OCI-LY1 (cell line): ENCODE data around the gene FOS.
"Not testable (repeated sequence)": the region's sequence is repeated elsewhere in the genome, so short reads cannot be mapped to it uniquely, and the experiment has no call there.

Source experiments
- EZH2 ChIP-seq: fragments of 200-600 bp; sonication (generic), shearing (Covaris generic); IDR thresholded peaks from 2 replicates; pipeline ENCODE4 v1.8.0; 2017; ENCODE audit warnings: borderline replicate concordance, mixed run types, mild to moderate bottlenecking, antibody characterized with exemption, low read length, moderate library complexity, mixed read lengths
- TF ChIP-seq, protein P1 (sequence below): fragments of 200-600 bp; sonication (generic), shearing (Covaris generic); IDR thresholded peaks from 2 replicates; pipeline ENCODE4 v1.5.1; 2017; ENCODE audit warnings: mild to moderate bottlenecking, antibody characterized with exemption, low read length, moderate library complexity, mixed read lengths

DNA sequence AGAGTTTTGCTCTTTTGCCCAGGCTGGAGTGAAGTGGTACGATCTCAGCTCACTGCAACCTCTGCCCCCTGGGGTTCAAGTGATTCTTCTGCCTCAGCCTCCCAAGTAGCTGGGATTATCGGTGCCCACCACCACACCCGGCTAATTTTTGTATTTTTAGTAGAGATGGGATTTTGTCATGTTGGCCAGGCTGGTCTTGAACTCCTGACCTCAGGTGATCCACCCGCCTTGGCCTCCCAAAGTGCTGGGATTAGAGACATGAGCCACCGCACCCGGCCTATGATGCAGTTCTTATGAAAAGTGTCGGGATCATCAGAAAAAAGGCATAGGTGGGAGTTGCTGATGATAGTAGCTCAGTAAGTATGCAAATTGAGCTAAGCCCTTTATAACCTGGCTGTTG, 30.4 kb downstream of the FOS start:
- TF ChIP-seq, protein P1, sequence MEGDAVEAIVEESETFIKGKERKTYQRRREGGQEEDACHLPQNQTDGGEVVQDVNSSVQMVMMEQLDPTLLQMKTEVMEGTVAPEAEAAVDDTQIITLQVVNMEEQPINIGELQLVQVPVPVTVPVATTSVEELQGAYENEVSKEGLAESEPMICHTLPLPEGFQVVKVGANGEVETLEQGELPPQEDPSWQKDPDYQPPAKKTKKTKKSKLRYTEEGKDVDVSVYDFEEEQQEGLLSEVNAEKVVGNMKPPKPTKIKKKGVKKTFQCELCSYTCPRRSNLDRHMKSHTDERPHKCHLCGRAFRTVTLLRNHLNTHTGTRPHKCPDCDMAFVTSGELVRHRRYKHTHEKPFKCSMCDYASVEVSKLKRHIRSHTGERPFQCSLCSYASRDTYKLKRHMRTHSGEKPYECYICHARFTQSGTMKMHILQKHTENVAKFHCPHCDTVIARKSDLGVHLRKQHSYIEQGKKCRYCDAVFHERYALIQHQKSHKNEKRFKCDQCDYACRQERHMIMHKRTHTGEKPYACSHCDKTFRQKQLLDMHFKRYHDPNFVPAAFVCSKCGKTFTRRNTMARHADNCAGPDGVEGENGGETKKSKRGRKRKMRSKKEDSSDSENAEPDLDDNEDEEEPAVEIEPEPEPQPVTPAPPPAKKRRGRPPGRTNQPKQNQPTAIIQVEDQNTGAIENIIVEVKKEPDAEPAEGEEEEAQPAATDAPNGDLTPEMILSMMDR: not testable (repeated sequence)
- TF ChIP-seq EZH2: not testable (repeated sequence)
